Inferior parietal cortex (tissue), 1 donor: ENCODE data around the gene TASOR2.

Experiments
- DNase-seq: peaks from one replicate; pipeline ENCODE4 v3.0.0-alpha.2; 2016; ENCODE audit errors: extremely low spot score

The TASOR2 gene

DNA sequence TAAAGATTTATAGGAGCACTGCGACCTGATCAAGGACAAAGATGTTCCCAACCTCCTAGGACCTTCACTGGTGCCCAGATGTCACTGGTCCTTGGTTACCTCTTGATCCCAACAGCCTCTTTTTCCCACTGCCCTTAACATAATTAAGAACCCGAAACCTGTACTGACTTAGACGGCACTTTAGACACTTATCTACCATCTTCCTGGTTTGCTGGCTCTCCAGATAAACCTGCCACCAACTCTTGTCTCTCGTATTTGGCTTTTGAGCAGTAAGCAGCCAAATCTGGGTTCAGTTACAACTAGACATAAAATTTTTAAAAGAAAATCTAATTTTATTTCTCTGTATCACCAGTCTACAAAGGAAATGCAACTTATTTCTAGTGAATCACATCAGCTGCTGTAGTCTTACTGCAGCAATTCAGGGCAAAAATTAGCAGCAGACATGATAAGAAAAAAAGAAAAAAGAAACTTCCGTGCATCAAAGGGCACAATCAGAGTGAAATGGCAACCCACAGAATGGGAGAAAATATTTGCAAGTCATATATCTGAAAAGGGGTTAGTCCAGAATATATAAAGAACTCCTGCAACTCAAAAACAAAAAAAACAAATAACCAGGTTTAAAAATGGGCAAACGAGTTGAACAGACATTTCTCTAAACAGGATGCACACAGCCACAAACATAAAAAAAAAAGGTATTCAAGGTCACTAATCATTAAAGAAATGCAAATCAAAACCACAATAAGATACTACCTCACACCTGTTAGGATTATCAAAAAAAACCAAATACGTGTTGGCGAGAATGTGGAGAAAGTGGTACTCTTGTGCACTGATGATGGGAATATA lies 27.7 kb upstream of the TASOR2 start:
- DNase-seq: no peak

DNA sequence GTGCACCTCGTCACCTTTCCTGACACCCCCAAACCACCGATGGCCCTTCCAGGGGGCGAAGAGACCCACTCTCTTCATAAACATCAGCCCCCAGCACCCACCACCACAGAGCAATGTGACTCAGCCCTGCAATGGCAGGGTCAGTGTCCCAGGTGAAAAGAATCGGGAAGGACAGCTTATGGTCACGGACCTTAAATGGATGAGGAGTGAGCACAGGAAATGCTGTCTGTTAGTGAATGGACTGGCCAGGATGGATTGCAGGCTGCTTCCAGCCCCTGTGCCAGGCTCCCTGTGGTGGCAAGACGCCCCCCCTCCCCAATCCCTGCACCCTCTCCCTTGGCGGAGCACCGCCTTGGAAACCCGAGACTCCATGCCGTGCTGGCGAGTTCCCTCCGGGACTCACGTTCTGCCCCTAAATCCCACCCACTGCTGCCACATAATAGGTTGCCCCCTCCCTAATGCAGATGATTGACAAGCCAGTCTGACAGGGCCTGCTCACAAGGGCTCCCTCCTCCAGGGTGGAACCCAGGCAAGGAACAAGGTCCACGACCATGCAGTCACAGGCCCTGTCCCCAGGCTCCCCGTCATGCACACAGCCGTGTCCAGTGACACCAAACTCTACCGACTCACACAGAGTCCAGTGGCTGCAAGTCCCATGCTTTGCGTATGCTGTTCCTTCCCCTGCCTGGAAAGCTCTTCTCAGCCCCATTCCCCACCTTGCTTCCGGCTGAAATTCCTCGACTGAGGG lies 25.6 kb upstream of the TASOR2 start:
- no peak for DNase-seq

DNA sequence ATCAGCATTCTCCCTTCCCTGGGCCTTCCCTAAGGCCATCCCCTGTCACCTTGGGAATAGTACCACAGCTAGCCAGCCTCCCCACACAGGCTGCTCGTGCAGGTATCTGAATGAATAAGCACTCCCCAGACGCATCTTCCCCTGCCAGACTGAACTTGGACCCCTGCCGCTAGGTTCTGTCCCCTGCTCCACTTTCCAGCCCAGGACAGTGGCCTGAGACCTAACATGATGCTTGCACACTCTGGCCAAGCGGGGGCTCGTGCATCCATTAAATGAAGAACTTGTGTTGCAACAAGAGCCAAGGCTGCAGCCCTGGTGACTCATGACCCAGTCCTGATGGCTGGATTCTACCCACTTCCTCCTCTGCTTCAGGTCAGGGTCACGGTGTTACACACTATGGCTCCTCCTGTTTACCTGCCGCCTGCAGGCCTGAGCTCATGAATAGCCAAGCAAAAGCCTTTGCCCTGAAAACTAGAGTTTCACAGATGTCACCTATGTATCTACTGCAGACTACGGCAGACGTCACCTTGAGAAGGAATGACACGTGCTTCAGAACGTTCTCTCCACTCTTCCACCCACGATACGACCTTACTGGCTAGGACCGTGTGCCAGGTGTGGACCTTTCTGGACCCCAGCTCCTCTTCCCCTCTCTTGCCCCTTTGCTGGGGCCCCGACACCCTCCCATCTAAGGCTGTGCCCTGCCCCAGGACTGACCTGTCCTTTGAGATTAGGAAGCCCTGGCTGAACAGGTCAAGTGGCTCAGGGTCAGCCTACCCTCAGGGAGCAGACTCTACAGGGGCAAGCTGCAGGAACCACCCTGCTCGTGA lies 24.7 kb upstream of the TASOR2 start:
- no peak for DNase-seq

DNA sequence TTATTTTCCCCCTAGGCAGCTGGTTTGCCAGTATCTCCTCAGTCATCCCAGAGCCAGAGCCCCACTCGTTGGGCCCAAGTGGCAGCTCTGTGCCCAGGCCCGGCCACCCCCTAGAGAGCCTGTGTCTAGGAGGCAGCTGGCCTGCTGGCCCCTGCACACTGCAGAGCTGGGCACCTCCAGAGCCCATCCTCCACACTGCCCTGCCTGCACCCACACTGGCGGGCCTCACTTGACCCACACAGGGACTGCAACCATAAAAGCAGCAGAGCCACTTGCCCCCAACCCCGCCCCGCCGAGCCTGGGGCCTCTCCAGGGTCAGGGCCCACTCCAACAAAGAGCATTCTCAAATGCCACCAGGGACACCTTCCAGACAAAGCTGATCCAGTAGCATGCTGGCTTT lies 23.6 kb upstream of the TASOR2 start:
- DNase-seq: no peak

DNA sequence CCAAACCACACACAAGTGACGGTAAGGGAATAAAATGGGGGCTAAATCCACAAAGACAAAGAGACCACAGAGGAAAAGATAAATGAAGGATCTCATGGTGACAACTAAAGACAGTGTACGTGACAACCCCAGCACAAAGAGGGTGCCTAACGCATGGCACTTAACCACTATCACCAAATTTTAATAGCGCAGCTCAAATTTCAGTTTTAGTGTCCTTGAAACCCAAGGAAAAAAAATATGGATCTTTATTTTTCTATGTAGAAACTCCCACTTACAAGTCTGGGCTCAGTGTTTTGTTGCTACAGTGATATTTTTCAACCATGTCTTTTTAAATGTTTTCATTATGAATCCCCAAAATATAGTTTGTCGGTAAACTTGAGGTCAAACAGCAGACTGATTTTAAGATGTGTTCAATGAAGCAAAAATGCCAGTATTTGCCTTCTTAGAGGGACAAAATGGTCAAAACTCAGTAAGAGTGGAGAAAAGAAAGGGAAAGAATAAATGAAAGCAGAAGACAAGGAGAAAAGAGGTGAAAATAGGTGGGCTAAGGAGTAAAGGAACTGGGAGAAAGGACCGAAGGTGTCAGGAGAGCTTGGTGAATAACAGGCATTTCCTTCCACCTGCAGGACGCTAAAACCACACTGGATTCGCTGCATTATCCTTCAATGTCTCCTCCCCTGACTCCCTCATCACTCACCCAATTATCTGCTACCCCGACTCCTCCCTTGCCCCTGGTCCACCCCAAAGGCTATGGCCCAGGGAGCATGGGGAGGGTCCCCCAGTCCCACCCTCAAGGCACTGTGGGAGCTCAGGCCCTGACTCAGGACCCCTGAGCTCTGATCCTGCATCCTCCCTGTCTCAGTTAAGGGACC lies 21.7 kb upstream of the TASOR2 start:
- DNase-seq: no peak

DNA sequence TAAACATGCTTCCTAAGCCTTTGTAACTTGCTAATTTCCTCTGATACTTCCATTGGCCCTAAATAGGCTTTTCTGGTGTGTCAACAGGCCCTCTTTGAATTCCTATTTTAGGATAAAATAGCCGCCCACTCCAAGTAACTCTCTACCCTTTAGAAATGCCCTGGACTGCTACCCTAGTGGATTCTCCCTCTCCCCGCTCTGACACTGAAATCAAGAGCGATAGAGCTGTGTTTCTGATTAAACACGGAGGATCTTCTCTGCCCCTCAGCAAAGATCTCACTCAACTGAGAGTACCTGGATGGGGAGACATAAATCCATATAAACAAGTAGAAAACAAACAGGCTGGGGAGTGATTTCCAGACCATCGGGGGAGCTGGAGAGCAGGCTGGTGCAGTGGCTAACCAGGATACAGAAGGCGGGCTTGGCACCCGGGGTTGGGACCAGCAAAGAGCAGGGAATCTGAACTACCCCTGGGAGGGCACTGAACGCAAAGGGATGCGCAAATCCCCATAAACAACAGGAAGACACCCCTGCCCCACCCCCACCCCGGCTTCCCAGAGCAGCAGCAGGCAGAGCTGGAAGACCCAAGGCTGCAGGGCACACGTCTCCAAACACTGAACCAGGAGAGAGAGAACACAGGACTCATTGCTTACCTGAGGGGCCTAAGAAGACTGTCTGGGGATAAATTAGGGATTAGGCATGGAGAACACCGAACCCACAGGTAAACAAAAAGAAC lies 20.8 kb upstream of the TASOR2 start:
- no peak for DNase-seq

DNA sequence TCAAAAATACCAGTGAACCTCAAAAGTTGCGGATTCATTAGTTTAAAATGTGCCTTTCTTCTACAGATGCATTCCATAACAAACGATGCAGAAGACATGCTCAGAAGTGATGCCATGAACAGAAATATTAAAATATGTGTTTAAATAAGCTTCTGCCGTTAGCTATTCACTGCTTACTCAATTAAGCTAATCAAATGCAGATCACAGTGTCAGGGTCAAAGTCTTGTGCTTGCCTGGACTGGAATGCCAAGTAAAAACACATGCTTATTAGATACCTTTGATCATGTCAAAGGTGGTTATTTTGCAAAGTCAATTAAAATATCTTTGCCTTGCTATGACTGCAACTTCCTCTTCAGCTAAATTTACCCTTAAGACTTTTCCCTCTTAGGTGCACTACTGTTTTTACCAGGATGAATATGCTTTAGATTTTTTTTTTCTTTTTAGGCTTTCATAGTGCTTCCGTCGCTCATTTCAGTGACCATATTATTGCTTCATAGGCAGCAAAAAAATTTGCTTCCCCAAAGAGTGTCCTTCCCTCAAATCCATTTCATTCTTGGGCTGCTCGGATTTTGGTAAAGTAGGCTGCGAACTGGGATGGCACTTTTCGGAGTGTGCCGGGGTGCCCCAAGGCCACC lies 19.1 kb upstream of the TASOR2 start:
- DNase-seq: no peak

DNA sequence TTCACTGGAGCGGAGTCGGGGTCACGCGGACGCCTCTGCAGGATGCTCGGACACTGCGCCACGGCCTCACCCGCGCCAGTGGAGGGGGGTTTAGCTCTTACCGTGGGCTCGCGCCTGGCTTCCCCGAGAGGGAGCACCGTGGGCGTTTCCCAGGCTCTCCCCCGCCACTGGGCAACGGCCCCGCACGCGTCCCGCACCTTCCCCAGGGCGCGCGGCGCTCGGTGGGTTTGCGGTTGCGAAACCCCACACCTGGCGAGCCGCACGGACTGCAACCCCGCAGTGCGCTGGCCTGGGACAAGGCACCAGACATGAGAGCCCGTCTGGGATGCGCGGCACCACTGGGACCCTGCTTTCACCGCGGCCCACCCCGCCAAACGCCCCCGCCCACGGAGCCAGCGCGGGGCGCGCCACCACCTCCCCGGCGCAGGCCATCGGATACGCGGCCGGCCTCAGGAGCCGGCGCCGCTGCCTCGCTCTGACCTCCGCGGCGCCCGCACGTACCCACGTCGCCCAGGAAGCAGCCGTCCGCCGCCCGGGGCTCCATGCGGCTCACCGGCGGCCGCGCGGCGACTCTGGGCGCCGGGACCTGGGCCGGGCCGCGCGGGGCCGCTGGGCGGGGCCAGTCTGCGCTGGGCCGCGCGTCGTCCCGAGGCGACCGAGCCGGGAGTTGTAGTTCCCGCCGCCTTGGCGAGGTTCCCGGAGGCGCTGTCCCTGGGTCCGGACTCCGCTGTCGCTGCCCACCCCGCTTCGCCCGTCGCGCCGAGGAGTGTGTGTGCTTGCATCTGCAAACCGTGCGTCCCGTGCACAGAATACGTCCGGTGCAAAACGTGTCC lies 18.4 kb upstream of the TASOR2 start, which contains the start of gene ASB13:
ASB13 (minus strand) TSS at position 588 of the 833 bp plus-strand sequence; CDS start at position 544, 44 bp downstream.
- peak; percentile 54 for DNase-seq

DNA sequence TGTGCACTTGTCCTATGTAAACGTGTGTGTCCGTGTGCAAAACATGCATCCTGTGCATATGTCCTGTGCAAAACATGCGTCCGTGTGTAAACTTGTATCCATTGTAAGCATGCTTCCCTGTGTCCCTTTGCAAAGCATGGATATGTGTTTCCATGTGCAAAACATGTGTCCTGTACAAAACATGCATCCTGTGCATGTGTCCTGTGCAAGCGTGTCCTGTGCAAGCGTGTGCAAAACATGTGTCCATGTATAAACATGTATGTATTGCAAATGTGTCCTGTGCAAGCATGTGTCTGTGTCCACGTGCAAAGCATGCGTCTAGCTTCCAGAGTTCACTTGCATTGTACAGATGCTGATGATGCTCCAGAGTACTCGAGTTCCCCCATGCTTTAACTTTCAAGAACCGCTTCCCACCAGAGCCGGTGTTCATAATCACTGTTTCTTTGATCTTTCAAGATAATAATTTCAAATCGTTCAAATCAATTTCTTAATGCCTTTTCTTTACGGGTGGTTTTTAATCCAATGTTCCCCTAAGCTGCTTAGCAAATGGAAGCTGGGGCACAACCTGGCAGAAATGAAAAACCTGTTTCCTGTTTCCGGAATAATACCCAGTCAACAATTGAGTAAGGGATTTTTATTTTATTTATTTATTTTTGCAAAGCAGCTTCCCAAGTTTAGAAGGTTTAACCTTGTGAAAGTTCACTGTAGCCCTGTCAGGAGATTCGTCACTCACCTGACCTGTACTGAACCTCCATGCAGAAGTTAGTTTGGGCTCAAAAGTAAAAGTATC lies 17.6 kb upstream of the TASOR2 start:
- DNase-seq: no peak

DNA sequence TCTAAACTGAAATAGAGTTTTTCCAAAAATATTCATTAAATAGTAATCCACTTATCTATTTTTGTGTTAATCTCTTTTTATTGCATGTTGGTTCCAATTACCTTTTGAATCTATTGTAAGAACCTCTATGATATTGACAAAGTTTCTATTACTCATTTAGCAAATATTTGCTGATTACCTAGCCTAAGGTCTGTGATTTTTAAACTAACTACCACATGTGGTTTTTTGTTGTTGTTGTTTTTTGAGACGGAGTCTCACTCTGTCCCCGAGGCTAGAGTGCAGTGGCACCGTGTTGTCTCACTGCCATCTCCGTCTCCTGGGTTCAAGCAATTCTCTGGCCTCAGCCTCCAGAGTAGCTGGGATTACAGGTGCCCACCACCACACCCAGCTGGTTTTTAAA lies 16.2 kb upstream of the TASOR2 start:
- no peak for DNase-seq

DNA sequence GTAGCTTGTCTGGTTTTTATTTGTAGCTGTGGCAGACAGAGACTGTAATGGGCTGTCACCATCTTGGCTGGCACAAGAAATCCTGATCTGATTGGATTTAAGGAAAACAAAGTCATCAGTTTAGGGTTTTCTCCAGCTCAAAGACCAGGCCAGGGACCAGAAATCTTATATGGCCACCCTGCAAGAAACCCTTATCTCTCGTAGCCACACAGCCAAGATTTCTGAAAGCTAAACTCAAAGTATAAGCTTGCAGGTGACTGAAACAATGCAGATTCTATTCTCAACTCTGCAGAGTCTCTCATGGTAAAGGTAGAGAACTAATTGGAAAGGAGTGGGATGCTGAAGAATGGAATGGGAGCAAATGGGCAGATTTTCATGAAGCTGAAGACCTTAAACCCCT lies 15.0 kb upstream of the TASOR2 start:
- DNase-seq: no peak

DNA sequence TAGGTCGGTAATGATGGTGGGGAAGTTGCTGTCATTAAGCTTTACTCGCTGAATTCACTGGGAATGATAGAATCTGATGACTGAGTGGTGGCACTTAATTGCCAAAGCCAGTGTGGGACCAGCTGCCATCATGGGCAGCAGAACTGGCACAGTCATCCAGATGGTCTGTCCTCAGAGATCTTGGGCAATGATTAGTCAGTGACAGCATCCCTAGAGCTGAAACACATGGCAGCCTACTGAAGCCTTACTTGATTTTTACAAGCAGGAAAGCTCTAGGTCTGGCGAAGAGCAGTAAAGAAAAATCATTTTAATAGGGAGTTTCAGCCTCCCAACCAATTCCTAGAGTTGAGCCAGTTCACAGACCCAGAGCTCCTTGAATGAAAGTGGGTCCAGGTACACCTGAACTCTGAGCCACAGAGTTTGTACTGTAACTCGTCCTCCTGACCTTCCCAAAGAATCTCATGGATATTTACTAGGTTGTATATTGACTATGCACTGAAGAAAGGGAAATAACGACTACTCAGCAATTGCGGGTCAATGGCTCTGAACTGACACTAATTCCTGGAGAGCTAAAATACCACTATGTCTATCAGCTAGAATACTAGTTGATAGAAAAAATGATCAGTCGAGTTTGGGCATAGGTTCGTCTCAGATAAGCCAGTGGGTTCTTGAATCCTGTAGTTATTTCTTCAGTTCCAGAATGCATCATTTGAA lies 13.8 kb upstream of the TASOR2 start:
- DNase-seq: no peak

DNA sequence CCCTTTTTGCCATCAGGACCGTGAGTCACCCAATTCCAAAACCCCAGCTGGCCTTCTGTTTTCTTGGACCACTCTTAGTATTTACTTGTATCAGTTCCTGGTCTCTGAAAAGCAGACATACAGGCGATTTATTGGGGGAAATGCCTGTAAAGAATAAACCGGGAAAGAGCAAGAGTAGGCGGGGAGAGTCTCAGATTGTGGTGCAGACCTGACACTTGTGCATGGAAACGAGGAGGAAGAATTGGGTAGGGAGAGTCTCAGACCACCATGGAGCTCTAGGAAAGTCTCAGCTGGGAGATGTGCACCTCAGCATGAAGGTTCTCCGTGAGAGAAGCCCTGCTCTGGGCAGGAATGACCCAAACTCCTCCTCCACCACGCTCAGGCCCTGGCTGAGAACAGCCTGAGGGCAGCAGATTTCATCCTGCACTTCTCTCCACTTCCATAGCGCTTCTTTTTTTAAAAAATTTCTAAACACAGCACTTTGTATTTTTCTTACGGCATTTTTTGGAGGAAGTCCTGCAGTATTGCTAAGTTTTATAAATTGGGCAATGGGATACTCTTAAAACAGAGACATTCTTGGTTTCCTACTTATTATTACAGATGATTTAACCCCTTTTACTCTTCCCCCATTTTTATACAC lies 6.1 kb upstream of the TASOR2 start:
- no peak for DNase-seq

DNA sequence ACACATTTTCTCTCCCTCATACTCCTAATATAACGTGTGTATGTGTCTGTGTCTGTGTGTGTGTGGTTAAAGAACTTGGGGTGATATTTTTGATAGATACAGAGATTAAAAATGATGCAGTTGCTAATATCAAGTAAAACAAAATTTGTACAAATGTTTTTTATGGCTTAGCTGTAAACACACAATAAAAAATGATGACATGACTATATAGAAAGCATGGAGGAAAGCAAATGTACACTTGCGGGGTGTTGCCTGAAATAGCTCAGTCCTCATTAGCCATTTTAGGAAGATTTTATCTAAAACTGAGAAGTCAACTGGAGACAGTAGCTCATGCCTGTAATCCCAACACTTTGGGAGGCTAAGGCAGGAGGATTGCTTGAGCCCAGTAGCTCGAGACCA lies 5.6 kb upstream of the TASOR2 start:
- no peak for DNase-seq

DNA sequence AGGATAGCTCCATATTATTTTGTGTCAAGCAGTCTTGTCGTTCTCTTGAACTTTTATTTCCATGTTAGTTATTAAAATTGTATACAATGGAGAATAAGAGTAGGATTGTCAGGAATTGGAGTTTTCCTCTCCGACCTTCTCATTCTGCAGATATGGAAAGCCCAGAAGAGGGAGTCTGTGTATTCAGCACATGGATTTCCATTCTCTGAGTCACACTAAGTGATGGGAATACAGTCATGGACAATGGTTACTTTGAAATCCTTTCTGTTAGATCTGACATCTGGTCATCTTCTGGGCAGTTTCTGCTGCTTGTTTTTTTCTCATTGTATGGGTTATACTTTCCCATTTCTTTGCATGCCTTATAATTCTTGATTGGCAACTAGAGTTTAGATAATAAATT lies 5.0 kb upstream of the TASOR2 start:
- DNase-seq: no peak

DNA sequence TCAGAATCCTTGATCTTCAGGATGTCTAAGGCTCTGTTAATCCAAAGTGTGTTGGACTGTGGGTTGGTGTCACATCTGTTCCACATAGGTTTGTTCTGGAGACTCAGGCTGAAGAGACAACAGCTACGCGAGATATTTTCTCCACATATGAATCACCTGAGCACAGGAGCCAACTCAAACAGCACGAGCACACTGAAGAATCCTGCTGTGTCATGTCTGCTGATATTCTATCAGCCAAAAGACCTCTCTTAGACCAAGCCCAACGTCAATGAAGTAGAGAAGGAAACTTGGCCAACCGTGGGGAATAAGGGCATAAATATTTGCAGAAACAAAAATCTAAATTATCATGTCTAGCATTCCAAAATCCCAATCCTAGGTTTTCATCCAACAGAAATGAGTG lies 2.7 kb upstream of the TASOR2 start:
- DNase-seq: no peak

DNA sequence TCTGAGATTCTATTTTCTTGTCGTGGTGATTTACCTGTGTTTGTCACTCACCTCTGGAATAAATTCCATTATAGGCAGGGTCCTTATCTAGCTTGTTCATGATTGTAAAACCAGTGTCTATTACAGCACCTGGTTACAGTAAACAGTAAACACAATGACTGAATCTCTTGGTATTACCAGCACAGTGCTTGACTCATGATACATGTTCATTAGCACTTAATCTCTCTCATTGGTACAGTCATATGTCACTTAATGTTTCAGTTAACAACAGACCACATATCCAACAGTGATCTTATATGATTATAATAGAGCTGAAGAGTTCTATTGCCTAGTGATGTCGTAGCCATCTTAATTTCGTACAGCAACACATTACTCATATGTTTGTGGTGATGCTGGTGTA lies 1.6 kb upstream of the TASOR2 start:
- DNase-seq: no peak
